ENCODE data around the gene FAAP20.

DNA sequence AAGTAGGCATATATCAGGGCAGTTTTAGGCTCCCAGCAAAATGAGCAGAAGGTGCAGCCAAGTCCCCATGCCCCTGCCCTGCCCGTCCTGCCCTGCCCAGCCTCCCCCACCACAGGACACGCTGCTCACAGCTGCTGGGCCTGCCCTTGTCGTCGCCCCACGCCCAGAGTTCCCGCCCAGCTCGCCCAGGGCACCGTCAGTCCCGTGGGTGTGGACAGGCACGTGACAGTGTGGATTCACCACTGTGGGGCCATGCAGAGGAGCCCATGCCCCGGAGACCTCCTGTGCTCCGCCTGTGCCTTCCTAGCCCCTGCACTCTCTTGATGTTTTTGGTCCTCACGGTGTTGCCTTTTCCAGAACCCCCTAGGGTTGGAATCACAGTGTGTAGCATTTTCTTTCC, 7.0 kb downstream of the FAAP20 start:
- TF ChIP-seq, protein P1, sequence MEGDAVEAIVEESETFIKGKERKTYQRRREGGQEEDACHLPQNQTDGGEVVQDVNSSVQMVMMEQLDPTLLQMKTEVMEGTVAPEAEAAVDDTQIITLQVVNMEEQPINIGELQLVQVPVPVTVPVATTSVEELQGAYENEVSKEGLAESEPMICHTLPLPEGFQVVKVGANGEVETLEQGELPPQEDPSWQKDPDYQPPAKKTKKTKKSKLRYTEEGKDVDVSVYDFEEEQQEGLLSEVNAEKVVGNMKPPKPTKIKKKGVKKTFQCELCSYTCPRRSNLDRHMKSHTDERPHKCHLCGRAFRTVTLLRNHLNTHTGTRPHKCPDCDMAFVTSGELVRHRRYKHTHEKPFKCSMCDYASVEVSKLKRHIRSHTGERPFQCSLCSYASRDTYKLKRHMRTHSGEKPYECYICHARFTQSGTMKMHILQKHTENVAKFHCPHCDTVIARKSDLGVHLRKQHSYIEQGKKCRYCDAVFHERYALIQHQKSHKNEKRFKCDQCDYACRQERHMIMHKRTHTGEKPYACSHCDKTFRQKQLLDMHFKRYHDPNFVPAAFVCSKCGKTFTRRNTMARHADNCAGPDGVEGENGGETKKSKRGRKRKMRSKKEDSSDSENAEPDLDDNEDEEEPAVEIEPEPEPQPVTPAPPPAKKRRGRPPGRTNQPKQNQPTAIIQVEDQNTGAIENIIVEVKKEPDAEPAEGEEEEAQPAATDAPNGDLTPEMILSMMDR (conservative IDR thresholded peaks at IDR 0.05 in 1 of 2, IDR thresholded peaks at IDR 0.05 in 1 of 2; ENCODE audit: extremely low read depth in 1 of 2, insufficient read depth in 1 of 2, low read depth in 1 of 2, low read length in 2 of 2): no peak
- no peak for TF ChIP-seq EZH2 (IDR thresholded peaks at IDR 0.05; ENCODE audit: borderline replicate concordance, low read length)
